Central memory CD8-positive, alpha-beta T cell (primary cell): ENCODE results near the gene ZNF516.

Experiments used
- ATAC-seq: fragments of 150-1000 bp; cut with Tn5 transposase; replicated peaks from 2 replicates; pipeline ENCODE4 v1.10.0; 2022; ENCODE audit warnings: mild to moderate bottlenecking, moderate FRiP score, moderate number of reproducible peaks; ENCODE audit not compliant: poor library complexity, severe bottlenecking; ENCODE audit errors: extremely low read depth
- DNase-seq, 2 donors: peaks; one replicate each; pipeline ENCODE4 v3.0.0; 2021; ENCODE audit warnings: low spot score in 2 of 2
- H3K27ac Mint-ChIP-seq: one replicate; pipeline ENCODE4 v1.8.0; 2022; ENCODE audit warnings: low read depth, mild to moderate bottlenecking, moderate library complexity, mixed read lengths
- H3K27me3 Mint-ChIP-seq: one replicate; pipeline ENCODE4 v1.8.0; 2022; ENCODE audit warnings: mixed read lengths
- H3K36me3 Mint-ChIP-seq: one replicate; pipeline ENCODE4 v1.8.0; 2022; ENCODE audit warnings: mild to moderate bottlenecking, moderate library complexity, mixed read lengths; ENCODE audit not compliant: insufficient read depth
- H3K4me1 Mint-ChIP-seq: one replicate; pipeline ENCODE4 v1.8.0; 2022; ENCODE audit warnings: mixed read lengths
- H3K4me3 Mint-ChIP-seq: one replicate; pipeline ENCODE4 v1.8.0; 2022; ENCODE audit warnings: mild to moderate bottlenecking, moderate library complexity, mixed read lengths
- H3K9me3 Mint-ChIP-seq: one replicate; pipeline ENCODE4 v1.8.0; 2022; ENCODE audit warnings: mixed read lengths

Gene ZNF516

DNA sequence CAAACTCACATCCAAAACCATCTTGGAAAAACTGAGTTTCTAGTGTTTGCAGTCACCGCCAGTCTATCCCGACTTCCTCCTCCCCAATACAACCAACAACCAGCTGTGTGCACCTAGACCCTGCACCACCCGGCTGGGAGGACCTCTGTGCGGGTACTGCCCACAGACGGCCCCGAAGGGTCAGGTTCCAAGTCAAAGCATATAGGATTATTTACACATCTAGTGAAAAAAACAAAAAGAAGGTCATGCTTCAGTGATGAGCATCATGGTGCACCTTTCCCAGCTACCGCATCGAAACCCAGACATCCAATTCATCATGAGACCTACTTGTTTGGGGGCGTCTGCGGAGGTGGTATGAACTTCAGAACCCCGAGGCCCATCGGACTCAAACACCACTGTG lies 124.8 kb downstream of the ZNF516 start:
- H3K27ac Mint-ChIP-seq: no peak overlapping the region
- H3K27me3 Mint-ChIP-seq: peaks cover 14% of the 10 kb centered on the region
- peaks cover 2% of the 10 kb centered on the region for H3K36me3 Mint-ChIP-seq
- DNase-seq (no peak), ATAC-seq (no peak)
- H3K9me3 Mint-ChIP-seq: no peaks in the 10 kb centered on the region
- no peak overlapping the region for H3K4me3 Mint-ChIP-seq
- H3K4me1 Mint-ChIP-seq: peaks cover 23% of the 10 kb centered on the region

DNA sequence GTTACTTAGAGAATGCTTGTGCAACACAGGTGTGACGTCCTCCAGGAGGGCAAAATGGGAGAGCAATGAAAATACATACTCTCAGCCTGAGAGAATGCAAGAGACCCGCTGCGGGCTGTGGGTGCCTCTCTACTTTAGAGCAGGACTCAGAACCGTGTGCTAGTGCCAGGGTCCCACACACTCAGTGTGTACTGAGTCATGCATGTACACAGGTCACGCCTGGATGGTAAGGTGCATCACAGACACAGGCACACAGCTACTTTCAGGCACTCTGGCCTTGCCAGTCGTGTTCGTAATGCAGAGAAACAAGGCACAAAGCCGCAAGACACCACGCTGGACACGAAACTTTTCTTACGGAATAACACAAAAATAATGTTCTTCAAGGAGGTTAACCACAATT lies 125.3 kb downstream of the ZNF516 start:
- Mint-ChIP-seq H3K36me3 (peaks cover 2% of the 10 kb centered on the region), H3K4me3 (no peak overlapping the region), H3K9me3 (no peaks in the 10 kb centered on the region), H3K27me3 (peaks cover 14% of the 10 kb centered on the region), H3K27ac (no peak overlapping the region), H3K4me1 (peaks cover 19% of the 10 kb centered on the region)
- no peak for DNase-seq
- no peak for ATAC-seq

DNA sequence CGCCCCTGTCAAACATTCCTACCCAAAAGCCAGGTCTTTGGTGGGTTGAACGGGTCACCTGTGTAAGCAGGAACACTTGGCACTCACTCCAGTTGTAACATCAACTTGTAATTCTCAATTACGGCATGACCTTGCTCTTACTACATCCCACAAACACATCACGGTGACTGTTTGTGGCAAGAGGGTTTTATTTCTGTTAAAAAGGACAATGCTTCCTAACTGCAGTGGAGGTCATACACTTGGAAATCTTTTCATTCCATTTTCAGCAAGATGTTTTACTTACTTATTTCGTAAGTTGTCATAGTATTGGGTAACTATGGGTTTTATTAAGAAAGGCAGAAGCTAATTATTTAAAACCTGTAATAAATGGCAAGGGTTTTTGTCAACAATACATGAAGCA lies 126.1 kb downstream of the ZNF516 start:
- no peak overlapping the region for H3K27ac Mint-ChIP-seq
- H3K27me3 Mint-ChIP-seq: peaks cover 16% of the 10 kb centered on the region
- no peak overlapping the region for H3K4me3 Mint-ChIP-seq
- peaks cover 11% of the 10 kb centered on the region for H3K4me1 Mint-ChIP-seq
- peaks cover 2% of the 10 kb centered on the region for H3K36me3 Mint-ChIP-seq
- no peak for ATAC-seq
- no peak for DNase-seq
- H3K9me3 Mint-ChIP-seq: no peaks in the 10 kb centered on the region

DNA sequence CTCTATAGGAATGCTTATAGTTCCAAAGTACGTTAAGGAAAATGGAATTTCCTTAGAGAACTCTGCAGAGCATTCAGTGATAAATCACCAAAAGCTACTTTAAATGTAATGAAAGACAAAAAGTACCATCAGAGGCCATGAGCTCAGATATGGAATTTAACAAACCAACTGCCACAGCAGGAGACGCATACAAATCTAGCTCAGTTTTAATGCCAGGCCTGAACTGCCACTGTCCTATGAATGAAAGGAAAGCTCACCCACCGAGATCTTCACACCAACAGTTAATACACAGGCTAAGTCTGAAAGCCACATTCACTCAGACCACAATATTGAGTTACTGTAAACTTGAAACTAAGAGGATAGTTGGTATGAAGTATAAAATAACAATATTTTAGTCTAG lies 126.8 kb downstream of the ZNF516 start:
- Mint-ChIP-seq H3K27ac (no peak overlapping the region), H3K27me3 (peaks cover 24% of the 10 kb centered on the region), H3K9me3 (no peaks in the 10 kb centered on the region), H3K4me3 (no peak overlapping the region), H3K4me1 (peaks cover 7% of the 10 kb centered on the region), H3K36me3 (peaks cover 3% of the 10 kb centered on the region)
- ATAC-seq (no peak), DNase-seq (no peak)

DNA sequence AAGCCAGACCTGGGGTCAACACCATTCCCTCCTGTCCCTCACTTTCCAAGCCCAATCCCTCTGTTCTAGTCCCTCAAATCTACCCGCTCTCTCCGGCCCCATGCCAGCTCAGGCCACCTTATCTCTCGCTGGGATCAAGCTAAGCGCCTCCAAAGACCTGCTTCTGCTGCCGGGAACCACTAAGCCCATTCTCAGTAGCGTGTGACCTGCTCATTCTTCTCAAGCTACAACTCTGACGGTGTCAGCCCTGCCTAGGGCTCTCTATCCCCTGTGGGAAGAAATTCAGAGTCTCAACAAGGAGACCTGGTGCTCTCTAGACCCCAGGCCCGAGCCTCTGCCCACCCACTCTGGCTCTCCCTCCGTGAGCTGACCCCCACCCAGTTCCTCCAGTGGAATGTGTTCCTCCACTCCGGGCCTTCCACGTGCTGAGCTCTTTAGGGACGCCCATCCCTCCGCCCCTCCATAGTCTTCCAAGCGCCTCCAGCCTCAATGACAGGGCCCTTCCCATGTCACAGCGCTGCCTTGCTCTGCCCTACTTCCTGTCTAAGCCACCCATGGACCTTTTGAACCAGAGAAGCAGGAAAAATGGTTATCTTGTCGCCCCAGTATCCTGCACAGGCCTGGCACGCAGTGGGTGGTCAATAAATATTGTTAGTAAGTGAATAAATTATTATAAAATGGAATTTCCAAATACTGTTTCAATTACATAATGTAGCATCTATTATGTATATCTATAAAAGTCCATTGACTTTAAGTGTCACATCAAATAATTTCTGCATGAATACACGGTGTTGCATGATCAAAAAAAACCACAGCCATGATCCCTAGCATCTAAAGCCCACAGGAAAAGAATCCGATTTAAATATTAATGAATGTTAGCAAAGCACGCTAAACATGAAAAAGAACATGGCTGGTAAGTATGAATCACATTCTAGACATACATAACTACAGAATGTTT lies 127.6 kb downstream of the ZNF516 start:
- Mint-ChIP-seq H3K36me3 (peaks cover 4% of the 10 kb centered on the region), H3K27me3 (peaks cover 32% of the 10 kb centered on the region), H3K4me1 (no peaks in the 10 kb centered on the region), H3K4me3 (no peak overlapping the region), H3K27ac (no peak overlapping the region), H3K9me3 (no peaks in the 10 kb centered on the region)
- DNase-seq: no peak
- no peak for ATAC-seq

DNA sequence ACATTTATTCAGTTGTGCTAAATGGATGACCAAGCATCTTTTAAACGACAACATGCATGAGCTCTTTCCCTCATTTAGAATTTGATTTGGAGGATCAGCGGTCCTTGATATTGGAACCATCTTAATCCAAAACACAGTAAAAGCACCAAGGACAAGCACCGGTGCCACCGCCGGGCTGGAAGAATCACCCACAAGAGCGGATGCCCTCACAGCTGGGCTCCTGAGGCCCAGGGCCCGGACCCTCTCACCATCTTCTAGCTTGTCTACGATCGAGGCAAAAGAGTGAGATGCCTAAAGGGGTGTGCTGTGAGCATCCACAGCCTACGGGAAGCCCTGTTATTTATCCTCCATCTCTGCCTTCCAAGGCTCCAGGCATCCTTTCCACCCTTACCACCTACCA lies 129.5 kb downstream of the ZNF516 start:
- H3K4me3 Mint-ChIP-seq: no peak overlapping the region
- H3K27ac Mint-ChIP-seq: no peak overlapping the region
- no peak for DNase-seq
- H3K9me3 Mint-ChIP-seq: no peaks in the 10 kb centered on the region
- peaks cover 45% of the 10 kb centered on the region for H3K27me3 Mint-ChIP-seq
- H3K36me3 Mint-ChIP-seq: peaks cover 2% of the 10 kb centered on the region
- no peak for ATAC-seq
- H3K4me1 Mint-ChIP-seq: no peaks in the 10 kb centered on the region

DNA sequence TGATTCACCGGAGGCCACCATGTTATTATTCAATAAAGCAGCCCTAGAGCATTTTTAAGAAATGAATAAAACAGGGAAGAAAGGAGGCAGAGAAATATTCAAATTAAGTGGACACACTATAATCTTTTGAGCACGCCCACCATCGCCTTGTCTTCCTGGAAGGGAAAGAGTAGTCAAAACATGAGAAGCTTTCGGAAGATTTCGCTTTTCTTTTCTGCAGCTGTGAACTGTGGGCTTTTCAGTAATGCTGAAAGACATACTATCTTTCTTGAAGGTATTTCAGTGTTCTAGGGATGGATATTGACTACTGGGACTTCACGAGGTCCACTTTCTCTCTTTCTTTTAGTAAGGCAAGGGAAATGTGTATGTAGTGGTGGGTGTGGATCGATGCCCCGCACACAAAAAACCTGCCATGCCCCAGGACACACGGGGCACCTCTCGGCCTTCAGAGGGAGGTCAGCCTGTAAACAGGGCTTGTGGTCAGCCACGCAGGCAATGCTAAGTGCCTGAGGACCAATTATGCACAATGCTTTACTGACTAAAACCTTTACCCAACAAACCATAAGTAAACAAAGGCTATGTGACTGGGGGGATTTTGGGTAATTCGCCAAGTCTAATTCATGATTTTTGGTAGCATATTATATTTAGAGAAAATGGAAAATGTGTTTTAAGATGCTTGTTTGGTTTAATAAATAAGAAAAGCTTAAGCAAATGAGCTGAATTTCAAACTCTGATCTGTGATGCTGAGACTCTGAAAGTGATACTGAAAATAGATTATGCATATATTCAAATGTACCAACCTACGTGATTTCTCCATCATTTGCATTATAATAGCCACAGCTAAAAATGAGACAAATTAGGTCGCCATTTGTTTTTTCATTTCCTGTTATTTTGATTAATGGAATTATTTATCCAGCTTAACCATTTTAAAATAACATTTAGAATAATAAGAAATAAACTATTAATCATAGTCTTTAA lies 130.5 kb downstream of the ZNF516 start:
- H3K36me3 Mint-ChIP-seq: peaks cover 2% of the 10 kb centered on the region
- H3K9me3 Mint-ChIP-seq: no peaks in the 10 kb centered on the region
- H3K4me3 Mint-ChIP-seq: no peak overlapping the region
- ATAC-seq (no peak), DNase-seq (no peak)
- H3K27ac Mint-ChIP-seq: no peak overlapping the region
- H3K27me3 Mint-ChIP-seq: peaks cover 45% of the 10 kb centered on the region
- H3K4me1 Mint-ChIP-seq: no peaks in the 10 kb centered on the region

DNA sequence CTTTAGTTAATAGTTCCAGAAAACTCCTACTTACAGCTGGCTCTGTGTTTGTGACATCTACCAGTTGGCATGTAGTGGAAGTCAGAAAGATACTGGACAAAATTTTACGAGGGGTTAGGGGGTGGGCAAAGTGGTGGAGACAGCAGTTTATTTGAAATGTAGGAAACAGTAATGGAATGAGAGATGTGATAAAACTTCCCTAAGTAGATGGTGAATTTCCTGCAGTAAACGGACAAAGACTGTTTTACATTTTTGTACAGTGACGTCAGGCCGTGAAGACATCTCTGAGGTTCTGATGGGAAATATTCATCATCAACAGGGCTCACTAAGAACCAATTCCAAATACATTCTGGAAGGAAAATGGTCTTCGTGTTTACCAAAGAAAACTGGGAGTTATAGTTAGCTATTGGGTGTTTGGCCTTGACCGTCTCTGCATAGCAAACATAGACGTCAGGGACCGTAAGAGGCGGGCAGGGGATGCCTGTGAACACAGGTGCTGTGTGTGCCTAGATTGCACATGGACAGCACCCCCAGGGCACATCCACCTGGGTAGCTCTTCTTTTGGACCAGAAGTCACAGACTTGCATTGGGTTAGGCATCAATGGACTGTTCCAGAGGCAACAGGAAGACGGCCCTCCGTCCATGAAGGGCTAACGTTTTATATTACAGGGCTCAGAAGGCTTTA lies 131.5 kb downstream of the ZNF516 start:
- no peak for ATAC-seq
- H3K4me1 Mint-ChIP-seq: no peaks in the 10 kb centered on the region
- H3K27me3 Mint-ChIP-seq: peaks cover 45% of the 10 kb centered on the region
- H3K36me3 Mint-ChIP-seq: peaks cover 2% of the 10 kb centered on the region
- DNase-seq: no peak
- no peak overlapping the region for H3K4me3 Mint-ChIP-seq
- H3K9me3 Mint-ChIP-seq: no peaks in the 10 kb centered on the region
- no peak overlapping the region for H3K27ac Mint-ChIP-seq

DNA sequence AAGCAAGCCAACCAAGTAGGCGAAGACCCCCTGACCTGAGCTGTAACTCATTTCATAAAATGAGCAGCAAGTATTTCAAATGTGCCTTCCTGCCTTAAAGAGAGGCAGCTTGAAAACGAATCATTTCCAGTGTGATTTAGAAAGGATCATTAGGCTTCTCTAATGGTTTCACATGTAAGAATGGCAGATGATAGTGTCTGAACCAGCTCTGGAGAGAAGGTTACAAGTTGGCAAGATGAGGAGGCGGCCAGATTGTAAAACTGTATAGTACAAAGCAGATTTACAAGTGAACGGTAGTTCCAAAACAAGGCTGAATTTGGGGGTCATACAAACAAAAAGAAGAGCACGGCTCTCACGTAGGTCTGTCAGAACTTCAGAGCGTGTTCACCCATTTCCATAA lies 132.4 kb downstream of the ZNF516 start:
- Mint-ChIP-seq H3K4me3 (no peak overlapping the region), H3K36me3 (peaks cover 2% of the 10 kb centered on the region), H3K27ac (no peak overlapping the region), H3K4me1 (no peaks in the 10 kb centered on the region), H3K9me3 (no peaks in the 10 kb centered on the region), H3K27me3 (peaks cover 43% of the 10 kb centered on the region)
- no peak for DNase-seq
- no peak for ATAC-seq

DNA sequence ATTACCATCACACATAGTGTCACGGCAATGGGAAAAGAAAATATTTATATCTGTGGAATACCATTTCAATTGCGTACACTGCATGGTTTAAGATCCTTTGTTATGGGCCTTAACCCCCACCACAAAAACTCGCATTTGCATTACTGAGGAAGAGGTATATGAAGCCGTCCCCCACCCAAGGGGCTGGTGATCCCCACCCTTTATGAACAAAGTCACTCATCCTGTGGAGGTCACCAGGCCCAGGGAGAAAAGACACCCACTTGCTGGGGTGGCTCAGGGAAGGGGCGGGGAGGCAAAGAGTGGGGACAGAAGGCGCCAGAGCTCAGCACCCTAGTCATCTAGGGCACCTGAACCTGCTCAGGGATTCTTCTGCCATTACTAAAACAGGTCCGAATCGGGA lies 133.8 kb downstream of the ZNF516 start:
- Mint-ChIP-seq H3K27me3 (peaks cover 32% of the 10 kb centered on the region), H3K27ac (no peak overlapping the region), H3K4me1 (no peaks in the 10 kb centered on the region), H3K36me3 (peaks cover 2% of the 10 kb centered on the region), H3K9me3 (no peaks in the 10 kb centered on the region), H3K4me3 (no peak overlapping the region)
- no peak for DNase-seq
- ATAC-seq: no peak

DNA sequence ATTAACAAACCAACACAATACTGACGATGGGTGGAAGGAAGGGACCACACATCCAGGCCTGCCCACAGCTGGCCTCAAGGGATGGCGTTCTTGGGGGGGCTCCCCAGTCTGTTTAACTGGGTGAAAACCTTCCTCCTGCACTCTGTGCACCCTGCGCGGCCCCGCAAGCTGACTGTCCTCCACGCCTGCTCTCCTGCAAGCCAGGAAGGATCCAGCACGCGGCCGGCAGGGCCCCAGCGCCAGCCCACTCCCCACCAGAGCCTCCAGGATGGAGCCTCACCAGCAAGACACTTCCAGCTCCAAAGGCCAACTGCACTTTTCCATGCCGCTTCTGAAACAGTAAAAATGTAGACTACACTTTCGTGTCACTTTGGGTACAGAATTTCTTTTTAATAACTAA lies 135.1 kb downstream of the ZNF516 start:
- DNase-seq: no peak
- Mint-ChIP-seq H3K27ac (no peak overlapping the region), H3K4me3 (no peak overlapping the region), H3K36me3 (peaks cover 2% of the 10 kb centered on the region), H3K4me1 (no peaks in the 10 kb centered on the region), H3K27me3 (peaks cover 40% of the 10 kb centered on the region), H3K9me3 (no peaks in the 10 kb centered on the region)
- no peak for ATAC-seq

DNA sequence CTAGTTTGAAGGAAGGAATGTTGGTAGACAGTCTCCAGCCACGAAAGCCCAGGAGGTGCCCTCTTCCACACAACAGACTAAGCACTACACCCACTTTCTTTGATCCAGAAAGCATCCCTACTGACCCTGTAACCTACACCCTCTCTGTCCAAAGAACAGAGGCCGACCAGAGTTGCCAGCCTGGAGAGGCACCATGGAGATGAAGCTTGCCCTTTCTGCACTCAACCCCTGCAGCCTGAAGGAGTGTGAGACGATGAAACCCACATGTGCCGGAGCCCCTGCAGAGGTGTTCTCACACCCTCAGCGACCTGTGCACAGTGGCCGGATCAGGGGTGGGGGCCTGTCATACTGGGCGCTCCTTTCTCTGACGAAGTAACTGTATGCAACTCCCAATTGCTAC lies 136.3 kb downstream of the ZNF516 start:
- Mint-ChIP-seq H3K9me3 (no peaks in the 10 kb centered on the region), H3K4me3 (no peak overlapping the region), H3K36me3 (peaks cover 2% of the 10 kb centered on the region), H3K27me3 (peaks cover 36% of the 10 kb centered on the region), H3K27ac (no peak overlapping the region), H3K4me1 (no peaks in the 10 kb centered on the region)
- ATAC-seq (no peak), DNase-seq (no peak)
